Hepatocyte (in vitro differentiated cells): Measurements from ENCODE around the gene MICAL2.

Experiments
- EZH2 ChIP-seq: fragments of 200-600 bp; sonication (generic); IDR thresholded peaks from 2 replicates; pipeline ENCODE4 v1.6.1; 2016; ENCODE audit warnings: antibody characterized with exemption, mild to moderate bottlenecking, borderline replicate concordance
- TF ChIP-seq, protein P1 (sequence below): fragments of 200-600 bp; sonication (generic); IDR thresholded peaks from 2 replicates; pipeline ENCODE4 v1.5.1; 2016; ENCODE audit warnings: antibody characterized with exemption, mild to moderate bottlenecking; ENCODE audit not compliant: poor library complexity

DNA sequence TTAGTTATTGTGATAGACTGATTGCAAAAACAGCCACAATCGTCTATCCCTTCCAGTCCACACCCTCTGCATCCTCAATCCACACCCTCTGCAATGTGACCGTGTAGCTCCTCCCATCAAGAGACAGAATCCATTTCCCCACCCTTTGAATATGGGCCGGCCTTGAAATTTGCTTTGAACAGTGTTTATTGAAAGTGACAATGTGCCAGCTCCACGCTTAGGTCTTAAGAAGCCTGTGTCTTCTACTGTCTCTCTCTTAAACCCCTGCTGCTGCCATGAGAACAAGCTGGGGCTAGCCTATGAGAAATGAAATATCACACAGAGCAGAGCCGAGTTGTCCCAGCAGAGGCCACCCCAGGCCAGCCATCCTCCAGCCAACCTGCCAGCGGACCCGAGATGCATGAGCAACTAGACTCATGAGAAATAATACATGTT lies 22.3 kb upstream of the MICAL2 start:
- TF ChIP-seq, protein P1, sequence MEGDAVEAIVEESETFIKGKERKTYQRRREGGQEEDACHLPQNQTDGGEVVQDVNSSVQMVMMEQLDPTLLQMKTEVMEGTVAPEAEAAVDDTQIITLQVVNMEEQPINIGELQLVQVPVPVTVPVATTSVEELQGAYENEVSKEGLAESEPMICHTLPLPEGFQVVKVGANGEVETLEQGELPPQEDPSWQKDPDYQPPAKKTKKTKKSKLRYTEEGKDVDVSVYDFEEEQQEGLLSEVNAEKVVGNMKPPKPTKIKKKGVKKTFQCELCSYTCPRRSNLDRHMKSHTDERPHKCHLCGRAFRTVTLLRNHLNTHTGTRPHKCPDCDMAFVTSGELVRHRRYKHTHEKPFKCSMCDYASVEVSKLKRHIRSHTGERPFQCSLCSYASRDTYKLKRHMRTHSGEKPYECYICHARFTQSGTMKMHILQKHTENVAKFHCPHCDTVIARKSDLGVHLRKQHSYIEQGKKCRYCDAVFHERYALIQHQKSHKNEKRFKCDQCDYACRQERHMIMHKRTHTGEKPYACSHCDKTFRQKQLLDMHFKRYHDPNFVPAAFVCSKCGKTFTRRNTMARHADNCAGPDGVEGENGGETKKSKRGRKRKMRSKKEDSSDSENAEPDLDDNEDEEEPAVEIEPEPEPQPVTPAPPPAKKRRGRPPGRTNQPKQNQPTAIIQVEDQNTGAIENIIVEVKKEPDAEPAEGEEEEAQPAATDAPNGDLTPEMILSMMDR, result peak; percentile 37
- TF ChIP-seq EZH2, result no peak
